Transverse colon (tissue), 4 donors: Measurements from ENCODE around the gene RAC2. TPM values are rescaled to one million over a fixed set of nuclear protein-coding genes. Genes with fewer than 3 reads are reported as not detected.

Experiments used
- DNase-seq: peaks from one replicate; pipeline ENCODE4 v3.0.0-alpha.2; 2019
- H3K27ac ChIP-seq, 4 donors: fragments of 200-600 bp; sonication (generic); 2 replicates each; pipeline ENCODE4 v1.5.1; 2016 to 2018; ENCODE audit warnings: inconsistent platforms in 4 of 4
- H3K27me3 ChIP-seq: fragments of 200-600 bp; sonication (generic); 2 replicates; pipeline ENCODE4 v1.5.1; 2017; ENCODE audit warnings: inconsistent platforms
- H3K36me3 ChIP-seq, 4 donors: fragments of 200-600 bp; sonication (generic); 2 replicates each; pipeline ENCODE4 v1.5.1; 2017 to 2019; ENCODE audit warnings: inconsistent platforms in 4 of 4
- H3K4me1 ChIP-seq, 4 donors: fragments of 200-600 bp; sonication (generic); 2 replicates each; pipeline ENCODE4 v1.5.1; 2017 to 2020; ENCODE audit warnings: inconsistent platforms in 4 of 4
- H3K4me3 ChIP-seq, 4 donors: fragments of 200-600 bp; sonication (generic); 1 replicate in 1 of 4; 2 replicates in 3 of 4; pipeline versions ENCODE4 v1.5.1 to v1.6.1; 2017 to 2019; ENCODE audit warnings: inconsistent platforms in 4 of 4
- H3K9me3 ChIP-seq, 2 donors: fragments of 200-600 bp; sonication (generic); 2 replicates each; pipeline ENCODE4 v1.5.1; 2017 to 2019; ENCODE audit warnings: inconsistent platforms in 2 of 2
- EP300 ChIP-seq: sonication (generic); formaldehyde crosslinking; IDR thresholded peaks from one replicate; pipeline ENCODE4 v1.6.1; 2017; ENCODE audit warnings: antibody characterized with exemption, low read depth
- POLR2A ChIP-seq: fragments of 450-650 bp; IDR thresholded peaks from one replicate; pipeline ENCODE4 v1.6.1; 2016; ENCODE audit warnings: antibody characterized with exemption, mild to moderate bottlenecking, moderate library complexity
- POLR2AphosphoS5 ChIP-seq, 3 donors: sonication (generic); formaldehyde crosslinking; IDR thresholded peaks; one replicate each; pipeline ENCODE4 v1.6.1; 2016; ENCODE audit warnings: antibody characterized with exemption in 3 of 3
- WGBS, 2 donors: methylation state at CpG; one replicate each; pipeline ENCODE4 v1.1.5; 2018; ENCODE audit warnings: low coverage in 1 of 2; 5-methylcytosine and 5-hydroxymethylcytosine counted together
- in situ Hi-C, 4 donors: fragments of 200-750 bp; cut with MboI; loops; one replicate each; pipeline versions ENCODE4 v1.15.0 to v1.15.1; 2017; ENCODE audit warnings: low sequenced_read_pairs in 3 of 4, low pct_ligation_motif_present in 1 of 4, low pct_unique_long_range_greater_than_20kb in 1 of 4
- intact Hi-C: fragments of 100-400 bp; cut with DNase I; formaldehyde crosslinking; loops from one replicate; pipeline ENCODE4 v1.15.1; 2023; ENCODE audit warnings: low total_unique reads
- total RNA-seq, 4 donors: library from RNA; depleted of rRNA; stranded (reverse); fragments of >200 nt; gene quantifications; one replicate each; pipeline ENCODE4 v1.1.0, GENCODE V29; 2016
- TF ChIP-seq, protein P1 (sequence below), 5 experiments: fragments of 200-600 bp in 3 of 5; fragments of 450-650 bp in 2 of 5; sonication (generic) in 3 of 5; IDR thresholded peaks; 1 replicate in 2 of 5; 2 replicates in 3 of 5; pipeline ENCODE4 v1.5.1; 2016 to 2017; ENCODE audit warnings: antibody characterized with exemption in 5 of 5, inconsistent platforms in 3 of 5, mild to moderate bottlenecking in 2 of 5, moderate library complexity in 1 of 5

RAC2 gene
- total RNA-seq, 4 donors from 2014 or later: 5.2 to 36.3 (median 24.0) TPM

DNA sequence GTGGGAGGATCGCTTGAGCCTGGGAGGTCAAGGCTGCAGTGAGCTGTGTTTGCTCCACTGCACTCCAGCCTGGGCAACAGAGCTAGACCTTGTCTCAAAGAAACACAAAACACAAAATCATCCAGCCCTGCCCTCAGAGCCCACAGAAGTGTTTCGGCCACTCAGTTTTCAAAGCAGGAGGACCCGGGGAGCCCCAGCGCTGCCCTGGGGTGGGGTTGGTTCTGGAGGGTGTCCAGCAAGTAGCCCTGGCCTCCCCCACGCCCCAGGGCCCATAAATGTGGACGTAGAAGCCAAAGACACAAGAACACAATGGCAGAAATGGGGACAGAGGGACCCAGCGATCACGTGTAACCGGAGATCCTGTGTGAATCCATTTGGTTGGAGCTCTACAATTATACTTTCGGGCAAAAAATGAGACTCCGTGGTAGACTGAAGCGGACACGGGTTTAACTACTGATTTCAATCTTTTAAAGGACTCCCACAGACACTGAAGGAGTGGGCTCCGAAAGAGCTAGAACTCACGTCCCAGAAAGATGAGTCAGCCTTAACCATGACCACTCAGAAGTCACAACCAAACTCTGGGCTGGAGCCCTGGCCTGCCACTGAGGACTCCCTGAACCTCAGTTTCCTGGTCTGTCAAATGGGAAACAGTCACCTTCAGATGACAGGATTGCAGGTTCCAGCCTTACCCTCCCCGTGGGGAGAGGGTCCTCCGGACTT lies 29.2 kb upstream of the RAC2 start:
- 42 to 58% methylated on average over 8 to 17 of the region's 17 CpGs for WGBS, 2 donors

DNA sequence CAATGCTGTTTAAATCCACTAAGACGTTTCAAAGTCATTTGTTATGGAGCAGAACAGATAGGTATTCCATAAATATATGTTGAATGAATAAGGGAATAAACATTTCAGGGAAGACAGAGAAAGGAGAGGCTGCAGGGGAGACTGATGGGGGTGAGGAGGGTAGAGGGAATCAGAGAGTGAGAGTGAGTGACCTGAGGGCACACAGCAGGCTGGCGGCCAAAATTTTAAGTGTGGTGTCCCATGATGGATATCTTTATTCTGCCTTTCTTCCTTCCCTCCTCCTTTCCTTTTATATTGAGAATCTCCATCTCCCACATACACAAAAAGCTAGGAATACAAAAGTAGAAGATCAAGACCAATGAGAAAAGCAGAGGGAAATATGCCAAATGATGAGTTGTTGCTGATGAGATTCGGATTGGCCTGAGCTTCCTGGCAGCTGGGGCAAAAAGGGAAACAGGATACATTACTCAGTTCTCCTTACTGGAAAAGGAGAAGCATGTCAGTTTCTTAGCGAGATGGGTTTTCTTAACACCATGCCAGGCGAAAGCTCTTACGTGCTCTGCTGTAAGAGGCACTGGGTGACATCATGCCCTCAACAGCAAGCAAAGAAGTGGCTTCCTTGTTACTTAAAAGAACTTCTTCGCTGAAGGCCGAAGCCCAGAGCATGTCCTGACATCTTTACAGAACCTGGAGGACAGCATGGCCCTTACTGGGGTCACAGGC lies 27.0 kb upstream of the RAC2 start:
- no peak for DNase-seq
- WGBS, 2 donors: 74 to 78% methylated on average over 3 to 8 of the region's 8 CpGs
- no peaks in the 10 kb centered on the region for H3K9me3 ChIP-seq
- peaks cover 21% of the 10 kb centered on the region for H3K27me3 ChIP-seq
- H3K27ac ChIP-seq: no peak overlapping the region
- H3K4me1 ChIP-seq: peaks cover 0 to 11% (median 2%) of the 10 kb centered on the region in 4 donors
- intact Hi-C loops (no loop called here), in situ Hi-C loops (no loop called here)
- no peak overlapping the region for H3K4me3 ChIP-seq
- no peaks in the 10 kb centered on the region for H3K36me3 ChIP-seq
- TF ChIP-seq EP300 (no peak), POLR2AphosphoS5 (IDR thresholded peaks at IDR 0.05) (no peak), POLR2A (no peak)
- TF ChIP-seq, protein P1, sequence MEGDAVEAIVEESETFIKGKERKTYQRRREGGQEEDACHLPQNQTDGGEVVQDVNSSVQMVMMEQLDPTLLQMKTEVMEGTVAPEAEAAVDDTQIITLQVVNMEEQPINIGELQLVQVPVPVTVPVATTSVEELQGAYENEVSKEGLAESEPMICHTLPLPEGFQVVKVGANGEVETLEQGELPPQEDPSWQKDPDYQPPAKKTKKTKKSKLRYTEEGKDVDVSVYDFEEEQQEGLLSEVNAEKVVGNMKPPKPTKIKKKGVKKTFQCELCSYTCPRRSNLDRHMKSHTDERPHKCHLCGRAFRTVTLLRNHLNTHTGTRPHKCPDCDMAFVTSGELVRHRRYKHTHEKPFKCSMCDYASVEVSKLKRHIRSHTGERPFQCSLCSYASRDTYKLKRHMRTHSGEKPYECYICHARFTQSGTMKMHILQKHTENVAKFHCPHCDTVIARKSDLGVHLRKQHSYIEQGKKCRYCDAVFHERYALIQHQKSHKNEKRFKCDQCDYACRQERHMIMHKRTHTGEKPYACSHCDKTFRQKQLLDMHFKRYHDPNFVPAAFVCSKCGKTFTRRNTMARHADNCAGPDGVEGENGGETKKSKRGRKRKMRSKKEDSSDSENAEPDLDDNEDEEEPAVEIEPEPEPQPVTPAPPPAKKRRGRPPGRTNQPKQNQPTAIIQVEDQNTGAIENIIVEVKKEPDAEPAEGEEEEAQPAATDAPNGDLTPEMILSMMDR (IDR thresholded peaks at IDR 0.05): no peak

More for the DNA sequence above, 29.2 kb upstream of the RAC2 start:
- Histone ChIP-seq H3K27ac (no peak overlapping the region), H3K4me3 (no peak overlapping the region), H3K9me3 (no peaks in the 10 kb centered on the region), H3K4me1 (no peaks in the 10 kb centered on the region), H3K27me3 (peaks cover 21% of the 10 kb centered on the region), H3K36me3 (no peaks in the 10 kb centered on the region)
- DNase-seq: no peak
- intact Hi-C loops: no loop called here
- in situ Hi-C loops: no loop called here
- TF ChIP-seq, protein P1 (IDR thresholded peaks at IDR 0.05): no peak
- TF ChIP-seq POLR2AphosphoS5 (IDR thresholded peaks at IDR 0.05): no peak
- no peak for TF ChIP-seq POLR2A
- TF ChIP-seq EP300: no peak

DNA sequence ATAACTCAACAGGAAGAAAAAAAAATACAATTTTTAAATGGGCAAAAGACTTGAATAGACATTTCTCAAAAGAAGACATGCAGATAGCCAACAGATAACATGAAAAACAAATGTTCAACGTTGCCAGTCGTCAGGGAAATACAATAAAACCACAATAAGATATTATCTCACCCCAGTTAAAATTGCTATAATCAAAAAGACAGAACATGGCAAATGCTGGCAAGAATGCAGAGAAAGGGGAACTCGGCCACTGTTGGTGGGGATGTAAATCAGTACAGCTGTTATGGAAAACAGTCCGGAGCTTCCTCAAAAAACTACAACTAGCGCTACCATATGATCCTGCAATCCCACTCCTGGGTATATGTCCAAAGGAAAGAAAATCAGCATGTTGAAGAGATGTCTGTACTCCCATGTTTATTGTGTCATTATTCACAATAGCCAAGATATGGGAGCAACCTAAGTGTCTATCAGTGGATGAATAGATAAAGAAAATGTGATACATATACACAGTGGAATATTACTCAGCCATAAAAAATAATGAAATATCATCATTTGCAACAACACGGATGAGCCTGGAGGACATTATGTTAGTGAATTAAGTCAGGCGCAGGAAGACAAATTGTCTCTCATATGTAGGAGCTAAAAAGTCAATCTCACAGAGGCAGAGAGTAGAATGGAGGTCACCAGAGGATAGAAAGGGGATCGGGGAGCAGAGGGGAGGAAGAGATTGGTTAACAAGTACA lies 26.0 kb upstream of the RAC2 start:
- in situ Hi-C loops: no loop called here

More for the DNA sequence above, 26.0 kb upstream of the RAC2 start:
- no peak for TF ChIP-seq EP300
- TF ChIP-seq POLR2A: no peak
- TF ChIP-seq, protein P1 (IDR thresholded peaks at IDR 0.05): no peak
- no peak for TF ChIP-seq POLR2AphosphoS5 (IDR thresholded peaks at IDR 0.05)
- WGBS, 2 donors: 61% methylated on average over 6 to 8 of the region's 8 CpGs
- Histone ChIP-seq H3K9me3 (no peaks in the 10 kb centered on the region), H3K27me3 (peaks cover 21% of the 10 kb centered on the region), H3K4me1 (peaks cover 0 to 11% (median 2%) of the 10 kb centered on the region in 4 donors), H3K4me3 (no peak overlapping the region), H3K36me3 (no peaks in the 10 kb centered on the region), H3K27ac (no peak overlapping the region)
- intact Hi-C loops: no loop called here
- no peak for DNase-seq
